H1 (cell line): Measurements from ENCODE around the gene ENPP7. TPM values are rescaled to one million over a fixed set of nuclear protein-coding genes. Genes with fewer than 3 reads are reported as not detected.

Experiments used
- CHD1 ChIP-seq: IDR thresholded peaks from 2 replicates; pipeline ENCODE4 v1.6.1; 2012; ENCODE audit warnings: low read depth, low read length, improper control_type of control experiment
- CHD2 ChIP-seq: IDR thresholded peaks from 2 replicates; pipeline ENCODE4 v1.6.1; 2012; ENCODE audit warnings: low read length, improper control_type of control experiment
- CHD7 ChIP-seq: fragments of 300-600 bp; sonication (generic); IDR thresholded peaks from 2 replicates; pipeline ENCODE4 v1.7.1; 2012; ENCODE audit warnings: low read length, moderate library complexity, mild to moderate bottlenecking, inconsistent platforms; ENCODE audit not compliant: insufficient replicate concordance
- EGR1 ChIP-seq: IDR thresholded peaks from 2 replicates; pipeline ENCODE4 v1.6.1; 2011; ENCODE audit warnings: low read depth, low read length, borderline replicate concordance
- JUND ChIP-seq: IDR thresholded peaks from 2 replicates; pipeline ENCODE4 v1.6.1; 2011; ENCODE audit warnings: mild to moderate bottlenecking, improper control_type of control experiment, low read length
- KDM1A ChIP-seq: fragments of 200-600, 300-600 bp; sonication (generic); IDR thresholded peaks from 2 replicates; pipeline ENCODE4 v1.7.1; 2016; ENCODE audit warnings: mild to moderate bottlenecking, low read length, borderline replicate concordance
- POU5F1 ChIP-seq: IDR thresholded peaks from 2 replicates; pipeline ENCODE4 v1.6.1; 2011; ENCODE audit warnings: low read depth, mild to moderate bottlenecking, low read length, moderate library complexity
- RNF2 ChIP-seq: fragments of 200-900, 300-1000 bp; sonication (generic); IDR thresholded peaks from 2 replicates; pipeline ENCODE4 v1.7.1; 2016; ENCODE audit warnings: borderline replicate concordance, low read depth, mild to moderate bottlenecking, antibody characterized with exemption, low read length; ENCODE audit not compliant: poor library complexity, severe bottlenecking; ENCODE audit errors: missing control alignments
- SIRT6 ChIP-seq: IDR thresholded peaks from one replicate; pipeline ENCODE4 v1.7.1; 2012; ENCODE audit warnings: low read length, inconsistent platforms
- TAF1 ChIP-seq: IDR thresholded peaks from 2 replicates; pipeline ENCODE4 v1.6.1; 2011; ENCODE audit warnings: mild to moderate bottlenecking, low read depth, low read length
- TAF7 ChIP-seq: optimal IDR thresholded peaks from 2 replicates; pipeline ENCODE3; 2011; ENCODE audit warnings: low read depth, mild to moderate bottlenecking, inconsistent platforms, low read length, moderate library complexity, borderline replicate concordance
- polyA plus RNA-seq, 7 experiments: library from polyadenylated mRNA; depleted of rRNA in 3 of 7; stranded (reverse) in 5 of 7; unstranded in 2 of 7; fragments of >200 nt in 5 of 7; fragments of 200-250 nt in 2 of 7; gene quantifications; 1 replicate in 5 of 7; 2 replicates in 1 of 7; 4 replicates in 1 of 7; pipeline versions ENCODE4 v1.2.1 to v1.2.3, GENCODE V29; 2011 to 2013; ENCODE audit warnings: missing spikeins in 2 of 7, mixed read lengths in 2 of 7
- total RNA-seq: library from RNA; stranded (reverse); fragmentation: NEBNext Ultra II Directional; extraction: Animal tissue kit (Norgen Biotek cat#: 25700); gene quantifications from 2 replicates; pipeline ENCODE4 v1.2.1, GENCODE V29; 2021

The ENPP7 gene
- total and polyA plus RNA-seq, 2 of the 8 experiments (the other 6 are each of a cell fraction or from before 2014, with no cell fraction given), result not detected

GRCh38 chr17:79702550-79703236 is 28.1 kb upstream of the ENPP7 start (continued):
- TF ChIP-seq CHD7 (no peak), POU5F1 (no peak), EGR1 (no peak), SIRT6 (no peak), TAF7 (no peak), JUND (no peak), TAF1 (no peak), KDM1A (no peak), RNF2 (no peak), CHD2 (no peak), CHD1 (no peak)
